Esophagus (tissue), 2 donors: ENCODE measurements around the gene DUS1L. TPM values are rescaled to one million over a fixed set of nuclear protein-coding genes. Genes with fewer than 3 reads are reported as not detected.
A peak's percentile ranks its signal among the peaks of the same experiment; 100 is the strongest.

Source experiments
- H3K27ac ChIP-seq, 2 donors: one replicate each; pipeline ENCODE4 v1.5.1; 2013; ENCODE audit warnings: low read depth in 2 of 2, mild to moderate bottlenecking in 2 of 2, inconsistent platforms in 1 of 2, low read length in 1 of 2, moderate library complexity in 1 of 2
- H3K27me3 ChIP-seq, 2 donors: one replicate each; pipeline ENCODE4 v1.6.1; 2013; ENCODE audit warnings: low read length in 2 of 2, control low read depth in 1 of 2, mild to moderate bottlenecking in 1 of 2; ENCODE audit not compliant: insufficient read depth in 2 of 2, control insufficient read depth in 1 of 2
- H3K36me3 ChIP-seq, 2 donors: one replicate each; pipeline ENCODE4 v1.6.1; 2013; ENCODE audit warnings: low read length in 1 of 2; ENCODE audit not compliant: control insufficient read depth in 2 of 2, insufficient read depth in 2 of 2
- H3K4me1 ChIP-seq, 2 donors: one replicate each; pipeline ENCODE4 v1.6.1; 2013; ENCODE audit warnings: low read length in 1 of 2; ENCODE audit not compliant: control insufficient read depth in 2 of 2, insufficient read depth in 2 of 2
- H3K4me3 ChIP-seq, 2 donors: one replicate each; pipeline ENCODE4 v1.5.1; 2013; ENCODE audit warnings: low read length in 2 of 2, mild to moderate bottlenecking in 2 of 2, low read depth in 1 of 2, moderate library complexity in 1 of 2
- H3K9me3 ChIP-seq, 2 donors: one replicate each; pipeline ENCODE4 v1.6.1; 2013; ENCODE audit warnings: mild to moderate bottlenecking in 2 of 2, low read depth in 1 of 2, low read length in 1 of 2, moderate library complexity in 1 of 2; ENCODE audit not compliant: control insufficient read depth in 2 of 2, insufficient read depth in 1 of 2
- WGBS, 2 donors: extraction: QIAGEN DNeasy Blood & Tissue Kit; methylation state at CpG; one replicate each; pipeline ENCODE4 v1.1.7; 2013; 5-methylcytosine and 5-hydroxymethylcytosine counted together
- polyA plus RNA-seq, 2 donors: library from polyadenylated mRNA; stranded (reverse); fragments of 200-250 nt; gene quantifications; one replicate each; pipeline ENCODE4 v1.2.3, GENCODE V29; 2013
- donor health status: healthy with polysubstance abuse.
- donor health status: Bipolar disorder and iron deficiency.

Gene DUS1L
- polyA plus RNA-seq, 2 donors, result 118 to 182 TPM

GRCh38 chr17:82095777-82096708, 30.4 kb upstream of the DUS1L start:
- Histone ChIP-seq H3K27ac (no peak overlapping the region), H3K4me1 (peaks cover 8 to 37% of the 10 kb centered on the region in 2 donors), H3K27me3 (no peaks in the 10 kb centered on the region), H3K36me3 (peaks cover 20 to 50% of the 10 kb centered on the region in 2 donors), H3K9me3 (no peaks in the 10 kb centered on the region), H3K4me3 (peak overlapping the region; percentile 75 to 84)
- 93% methylated on average over 35 of the region's 35 CpGs for WGBS, 2 donors

- peaks cover 21 to 58% of the 10 kb centered on the region in 2 donors for H3K36me3 ChIP-seq
- no peak overlapping the region for H3K27ac ChIP-seq
- H3K27me3 ChIP-seq, result no peaks in the 10 kb centered on the region
- no peak overlapping the region for H3K4me3 ChIP-seq
- peaks cover 8 to 28% of the 10 kb centered on the region in 2 donors for H3K4me1 ChIP-seq
- peaks cover 0 to 2% of the 10 kb centered on the region in 2 donors for H3K9me3 ChIP-seq
- WGBS, 2 donors, result 90 to 92% methylated on average over 37 of the region's 37 CpGs
Observed at GRCh38 chr17:82094931-82095776, 29.6 kb upstream of the DUS1L start.

- Histone ChIP-seq H3K9me3 (peaks cover 0 to 2% of the 10 kb centered on the region in 2 donors), H3K4me1 (peaks cover 8 to 18% of the 10 kb centered on the region in 2 donors), H3K27me3 (no peaks in the 10 kb centered on the region), H3K36me3 (peaks cover 28 to 78% of the 10 kb centered on the region in 2 donors), H3K4me3 (no peak overlapping the region), H3K27ac (no peak overlapping the region)
- 95 to 96% methylated on average over 40 of the region's 40 CpGs for WGBS, 2 donors
Observed at GRCh38 chr17:82092995-82093751, 27.6 kb upstream of the DUS1L start.

DNA sequence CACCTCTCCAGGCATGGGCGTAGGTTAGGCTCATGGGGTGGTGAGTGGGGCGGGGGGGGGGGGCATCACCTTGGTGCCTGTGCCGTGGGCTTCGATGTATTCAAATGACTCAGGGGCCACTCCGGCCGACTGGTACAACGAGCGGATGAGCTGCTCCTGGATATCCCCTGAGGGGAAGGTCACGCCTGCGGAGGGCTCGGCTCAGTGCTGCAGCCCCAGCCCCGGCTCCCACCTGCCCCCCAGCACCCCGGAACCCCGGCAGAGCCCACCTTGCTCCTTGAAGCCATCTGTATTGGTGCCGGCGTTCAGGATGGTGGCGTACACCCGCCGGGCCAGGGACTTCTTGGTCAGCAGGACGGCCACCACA, 27.0 kb upstream of the DUS1L start:
- Histone ChIP-seq H3K4me3 (no peak overlapping the region), H3K27me3 (no peaks in the 10 kb centered on the region), H3K9me3 (peaks cover 0 to 2% of the 10 kb centered on the region in 2 donors), H3K4me1 (peaks cover 8 to 18% of the 10 kb centered on the region in 2 donors), H3K36me3 (peaks cover 29 to 83% of the 10 kb centered on the region in 2 donors), H3K27ac (no peak overlapping the region)
- WGBS, 2 donors, result 91 to 93% methylated on average over 20 of the region's 20 CpGs

GRCh38 chr17:82092094-82092586, 26.5 kb upstream of the DUS1L start:
- WGBS, 2 donors, result 92% methylated on average over 22 to 23 of the region's 23 CpGs
- H3K4me3 ChIP-seq, result no peak overlapping the region
- H3K27ac ChIP-seq, result no peak overlapping the region
- peaks cover 8 to 18% of the 10 kb centered on the region in 2 donors for H3K4me1 ChIP-seq
- H3K9me3 ChIP-seq, result peaks cover 0 to 2% of the 10 kb centered on the region in 2 donors
- no peaks in the 10 kb centered on the region for H3K27me3 ChIP-seq
- H3K36me3 ChIP-seq, result peaks cover 34 to 88% of the 10 kb centered on the region in 2 donors

DNA sequence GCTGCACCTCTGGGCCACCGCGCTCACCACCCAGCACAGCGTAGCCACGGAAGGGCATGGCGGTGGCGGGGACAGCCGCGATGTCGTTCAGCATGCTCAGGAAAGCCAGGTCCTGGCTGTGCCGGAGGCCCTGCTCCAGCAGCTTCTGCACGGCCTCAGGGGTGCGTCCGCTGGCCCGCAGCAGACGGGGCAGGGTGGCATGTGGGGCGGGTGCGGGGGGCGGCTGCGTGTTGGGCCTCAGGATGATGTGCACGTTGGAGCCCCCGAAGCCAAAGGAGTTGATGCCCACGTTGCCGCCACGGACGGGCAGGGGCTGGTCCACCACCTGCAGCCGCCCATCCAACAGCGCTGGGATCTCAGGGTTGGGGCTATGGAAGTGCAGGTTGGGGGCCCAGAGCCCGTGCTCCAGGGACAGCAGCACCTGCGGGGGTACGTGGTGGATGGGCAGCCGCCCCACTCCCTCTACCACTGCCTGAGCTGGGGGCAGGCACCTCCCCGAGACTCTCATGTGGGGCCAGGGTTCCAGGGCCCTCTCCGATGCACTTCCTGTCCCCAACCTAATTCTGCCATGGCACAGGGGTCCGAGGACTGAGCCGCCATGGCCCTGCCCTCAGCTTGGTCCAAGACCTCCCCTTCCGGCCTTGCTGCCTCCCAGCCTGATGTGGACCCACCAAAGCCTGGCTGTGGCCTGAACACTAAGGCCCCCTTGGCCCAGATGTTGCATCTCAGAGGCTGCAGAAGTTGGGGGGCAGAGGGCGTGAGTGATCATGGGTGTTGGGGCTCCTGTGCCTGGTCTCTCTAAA, 25.9 kb upstream of the DUS1L start:
- Histone ChIP-seq H3K4me1 (peaks cover 3 to 11% of the 10 kb centered on the region in 2 donors), H3K9me3 (peaks cover 0 to 2% of the 10 kb centered on the region in 2 donors), H3K4me3 (no peak overlapping the region), H3K27me3 (no peaks in the 10 kb centered on the region), H3K27ac (no peak overlapping the region), H3K36me3 (peaks cover 40 to 93% of the 10 kb centered on the region in 2 donors)
- WGBS, 2 donors, result 95% methylated on average over 37 of the region's 37 CpGs

GRCh38 chr17:82090549-82091263, 25.1 kb upstream of the DUS1L start:
- Histone ChIP-seq H3K4me3 (no peak overlapping the region), H3K27ac (no peak overlapping the region), H3K4me1 (peaks cover 0 to 3% of the 10 kb centered on the region in 2 donors), H3K27me3 (no peaks in the 10 kb centered on the region), H3K9me3 (peaks cover 0 to 2% of the 10 kb centered on the region in 2 donors), H3K36me3 (peaks cover 39 to 93% of the 10 kb centered on the region in 2 donors)
- 93 to 94% methylated on average over 29 of the region's 29 CpGs for WGBS, 2 donors
